SK-N-SH treated with all-trans-retinoic acid at 6 μM for 48 hours (cell line): Measurements from ENCODE around the gene NUP93.

Experiments used
- ARNTL ChIP-seq: fragments of 450-650 bp; formaldehyde crosslinking; IDR thresholded peaks from 2 replicates; pipeline ENCODE4 v1.5.0; 2020; ENCODE audit warnings: low read depth, mild to moderate bottlenecking, moderate library complexity, borderline replicate concordance
- BACH2 ChIP-seq: fragments of 250-450 bp; sonication (Bioruptor Pico); IDR thresholded peaks from 2 replicates; pipeline ENCODE4 v1.9.0; 2021; ENCODE audit warnings: mild to moderate bottlenecking, borderline replicate concordance
- CREB5 ChIP-seq: fragments of 250-450 bp; sonication (Bioruptor Pico); IDR thresholded peaks from 2 replicates; pipeline ENCODE4 v1.5.1; 2020; ENCODE audit warnings: low read depth, mild to moderate bottlenecking, moderate library complexity
- GLIS3 ChIP-seq: fragments of 250-450 bp; sonication (Bioruptor Pico); IDR thresholded peaks from 2 replicates; pipeline ENCODE4 v1.5.0; 2020; ENCODE audit warnings: mild to moderate bottlenecking, moderate library complexity
- ISL1 ChIP-seq: fragments of 250-450 bp; sonication (Bioruptor Pico); IDR thresholded peaks from 2 replicates; pipeline ENCODE4 v2.1.2; 2022; ENCODE audit warnings: mild to moderate bottlenecking, moderate library complexity
- ZFP3 ChIP-seq: fragments of 250-450 bp; sonication (Bioruptor Pico); IDR thresholded peaks from 2 replicates; pipeline ENCODE4 v1.5.0; 2020; ENCODE audit warnings: mild to moderate bottlenecking, moderate library complexity

- no peak for TF ChIP-seq CREB5 (CRISPR knock-in tag)
- no peak for TF ChIP-seq BACH2 (CRISPR knock-in tag)
- no peak for TF ChIP-seq ISL1 (CRISPR knock-in tag)
- TF ChIP-seq ZFP3 (CRISPR knock-in tag): no peak
- no peak for TF ChIP-seq GLIS3 (CRISPR knock-in tag)
- no peak for TF ChIP-seq ARNTL
These were observed 81.0 kb downstream of the NUP93 start for GRCh38 chr16:56810954-56811353.
